ENCODE results near the gene MYMK. TPM values are rescaled to one million over a fixed set of nuclear protein-coding genes. Genes with fewer than 3 reads are reported as not detected.

MYMK gene
- total and polyA plus RNA-seq, 10 donors: not detected

DNA sequence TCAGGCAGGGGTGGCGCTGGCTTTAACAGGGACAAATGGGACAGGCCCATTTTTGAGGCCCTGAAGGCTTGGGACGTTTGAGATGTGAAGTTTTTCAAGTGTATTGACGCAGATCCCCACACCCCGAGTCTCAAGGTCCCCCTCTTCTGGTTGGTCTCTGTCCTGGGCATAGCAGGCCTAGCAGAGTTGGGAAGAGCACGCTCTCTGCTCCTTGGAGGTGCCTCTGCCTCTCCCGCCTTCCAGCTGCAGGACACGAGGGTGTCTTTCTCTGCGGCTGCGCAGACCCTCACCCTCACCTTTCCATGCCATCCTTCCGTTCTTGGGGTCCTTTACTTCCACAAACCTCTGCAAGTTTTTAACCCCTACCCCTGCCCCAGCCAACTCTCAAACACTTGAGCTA, 28.4 kb upstream of the MYMK start:
- intact Hi-C loops (cut with DNase I; ENCODE audit: low total_unique reads): no loop called here

DNA sequence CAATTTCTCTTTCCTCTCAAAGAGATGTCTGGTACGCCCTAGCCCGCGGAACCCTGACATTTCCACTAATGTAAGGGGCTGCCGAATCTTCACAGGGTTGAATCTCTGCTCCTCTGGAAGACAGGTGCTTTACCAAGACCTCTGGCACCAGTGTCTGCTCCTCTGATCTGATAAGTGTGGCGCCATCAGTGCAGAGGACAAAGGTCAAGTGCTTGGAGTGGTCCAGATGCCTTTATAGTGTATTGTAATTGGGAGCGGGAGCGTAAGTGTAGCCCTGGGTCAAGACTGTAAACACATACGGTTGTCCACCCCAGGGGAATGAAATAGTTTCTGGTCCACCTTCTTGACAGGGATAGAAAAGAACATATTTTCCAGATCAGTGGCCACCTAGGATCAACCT, 27.5 kb upstream of the MYMK start:
- H3K9me3 ChIP-seq: no peaks in the 10 kb centered on the region
- H3K27ac ChIP-seq: no peak overlapping the region
- peaks cover 0 to 33% (median 0%) of the 10 kb centered on the region in 6 donors for H3K36me3 ChIP-seq
- TF ChIP-seq POLR2AphosphoS5 (IDR thresholded peaks at IDR 0.05): no peak
- TF ChIP-seq CTCF (IDR thresholded peaks at IDR 0.05 in 8 of 11, conservative IDR thresholded peaks at IDR 0.05 in 3 of 11): no peak
- TF ChIP-seq POLR2A (IDR thresholded peaks at IDR 0.05): no peak
- 91 to 95% (median 93%) methylated on average over 8 of the region's 8 CpGs for WGBS, 5 donors
- no peak for DNase-seq
- intact Hi-C loops (cut with DNase I; ENCODE audit: low total_unique reads): no loop called here
- peaks cover 0 to 1% (median 0%) of the 10 kb centered on the region in 6 donors for H3K4me1 ChIP-seq
- H3K27me3 ChIP-seq (replicated peaks in 1 of 7): peaks cover 0 to 43% (median 5%) of the 10 kb centered on the region in 7 donors
- H3K4me3 ChIP-seq: no peak overlapping the region

More for the DNA sequence above, 28.4 kb upstream of the MYMK start:
- no peak for TF ChIP-seq CTCF (IDR thresholded peaks at IDR 0.05 in 8 of 11, conservative IDR thresholded peaks at IDR 0.05 in 3 of 11)
- TF ChIP-seq POLR2A (IDR thresholded peaks at IDR 0.05): no peak
- TF ChIP-seq POLR2AphosphoS5 (IDR thresholded peaks at IDR 0.05): no peak
- H3K27me3 ChIP-seq (replicated peaks in 1 of 7): peaks cover 0 to 51% (median 5%) of the 10 kb centered on the region in 7 donors
- no peaks in the 10 kb centered on the region for H3K9me3 ChIP-seq
- peaks cover 0 to 29% (median 0%) of the 10 kb centered on the region in 6 donors for H3K36me3 ChIP-seq
- H3K4me1 ChIP-seq: peaks cover 0 to 10% (median 6%) of the 10 kb centered on the region in 6 donors
- 83 to 91% (median 86%) methylated on average over 10 of the region's 10 CpGs for WGBS, 5 donors
- H3K4me3 ChIP-seq: no peak overlapping the region
- no peak for DNase-seq
- no peak overlapping the region for H3K27ac ChIP-seq

GRCh38 chr9:133551446-133551845, 26.7 kb upstream of the MYMK start:
- Histone ChIP-seq H3K9me3 (no peaks in the 10 kb centered on the region), H3K4me1 (peaks cover 0 to 6% (median 2%) of the 10 kb centered on the region in 6 donors), H3K27me3 (replicated peaks in 1 of 7) (peaks cover 0 to 35% (median 4%) of the 10 kb centered on the region in 7 donors), H3K4me3 (no peak overlapping the region), H3K27ac (no peak overlapping the region), H3K36me3 (peaks cover 0 to 36% (median 0%) of the 10 kb centered on the region in 6 donors)
- no peak for TF ChIP-seq CTCF (IDR thresholded peaks at IDR 0.05 in 8 of 11, conservative IDR thresholded peaks at IDR 0.05 in 3 of 11)
- TF ChIP-seq POLR2A (IDR thresholded peaks at IDR 0.05): no peak
- TF ChIP-seq POLR2AphosphoS5 (IDR thresholded peaks at IDR 0.05): no peak
- 76 to 87% (median 84%) methylated on average over 7 of the region's 7 CpGs for WGBS, 5 donors
- no peak for DNase-seq
- intact Hi-C loops (cut with DNase I; ENCODE audit: low total_unique reads): no loop called here

DNA sequence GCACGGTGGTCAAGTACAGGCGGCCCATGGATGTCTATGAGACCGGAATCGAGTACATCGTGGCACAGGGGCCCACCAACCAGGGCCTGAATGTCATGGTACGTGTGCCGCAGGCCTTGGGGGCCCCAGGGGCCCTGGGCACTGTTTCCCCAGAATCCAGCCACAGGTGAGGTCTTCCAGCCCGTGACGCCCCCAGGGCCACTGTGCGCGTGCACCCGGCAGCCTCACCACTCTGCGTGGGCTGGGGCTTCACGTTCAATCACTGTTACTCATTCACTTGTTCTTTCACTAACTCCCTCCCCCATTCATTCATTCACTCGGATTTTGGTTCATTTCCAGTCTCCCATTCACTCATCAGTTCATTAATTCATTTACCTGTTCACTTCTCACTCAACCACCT, 22.4 kb upstream of the MYMK start:
- Histone ChIP-seq H3K27me3 (replicated peaks in 1 of 7) (peaks cover 0 to 8% (median 0%) of the 10 kb centered on the region in 7 donors), H3K4me1 (peaks cover 0 to 30% (median 23%) of the 10 kb centered on the region in 6 donors), H3K9me3 (no peaks in the 10 kb centered on the region), H3K27ac (peak overlapping the region in 2 of 8 donors; percentile 70 to 74), H3K36me3 (peaks cover 0 to 7% (median 0%) of the 10 kb centered on the region in 6 donors), H3K4me3 (no peak overlapping the region)
- intact Hi-C loops (cut with DNase I; ENCODE audit: low total_unique reads): no loop called here
- no peak for TF ChIP-seq POLR2A (IDR thresholded peaks at IDR 0.05)
- no peak for TF ChIP-seq POLR2AphosphoS5 (IDR thresholded peaks at IDR 0.05)
- no peak for DNase-seq
- WGBS, 5 donors: 84 to 88% (median 86%) methylated on average over 15 of the region's 15 CpGs

Measured in spleen (tissue), 11 donors.